Bone marrow (tissue), 2 donors: ENCODE data around the gene PDK4.

Source experiments
- DNase-seq, 2 donors: peaks; one replicate each; lab custom pipeline; 2025; lab: John Stamatoyannopoulos, UW

Gene PDK4

DNA sequence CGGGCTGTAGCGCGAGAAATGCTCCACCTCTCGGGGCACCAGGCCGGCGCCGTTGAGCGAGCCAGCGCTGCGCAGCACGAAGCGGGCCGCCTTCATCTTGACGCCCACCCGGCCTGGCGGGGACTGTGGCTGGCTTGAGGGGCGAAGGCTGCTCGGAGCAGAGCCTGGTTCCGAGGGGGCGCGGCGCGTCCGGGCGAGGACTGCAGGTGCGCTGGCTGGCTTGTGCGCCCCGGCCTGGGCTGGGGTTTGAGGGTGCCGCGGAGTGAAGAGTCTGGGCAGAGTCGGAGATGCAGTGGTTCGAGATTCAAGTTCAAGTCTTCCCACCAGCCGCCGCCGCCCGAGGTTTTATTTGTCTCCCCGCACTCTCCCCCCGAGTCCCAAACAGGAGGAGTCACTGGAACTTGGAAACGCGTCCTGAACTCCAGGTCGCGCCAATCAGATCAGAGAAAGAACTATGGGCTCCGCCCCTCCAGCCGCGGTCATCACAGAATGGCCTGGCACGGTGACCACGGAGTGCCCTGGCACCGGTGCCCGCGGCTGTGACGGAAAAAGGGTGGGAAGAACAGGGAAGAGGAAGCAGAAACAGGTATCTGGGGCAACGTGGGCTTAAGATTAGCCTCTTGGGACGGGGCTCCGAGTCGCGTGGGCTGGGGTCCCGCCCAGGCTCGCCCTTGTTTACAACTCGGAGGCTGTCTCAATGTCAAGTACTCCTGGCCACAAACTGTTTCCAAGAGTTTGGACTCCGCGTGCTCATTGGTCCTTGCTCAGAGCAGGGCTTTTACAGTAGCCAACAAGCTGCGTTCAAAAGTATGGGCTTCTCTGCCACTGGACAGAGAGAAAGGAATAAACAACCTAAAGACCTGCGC, at the start of gene PDK4:
PDK4 (minus strand) TSS at position 319 of the 866 bp plus-strand sequence; CDS start at position 96, 223 bp downstream.
- DNase-seq, result peak in 1 of 2 donors; percentile 29

DNA sequence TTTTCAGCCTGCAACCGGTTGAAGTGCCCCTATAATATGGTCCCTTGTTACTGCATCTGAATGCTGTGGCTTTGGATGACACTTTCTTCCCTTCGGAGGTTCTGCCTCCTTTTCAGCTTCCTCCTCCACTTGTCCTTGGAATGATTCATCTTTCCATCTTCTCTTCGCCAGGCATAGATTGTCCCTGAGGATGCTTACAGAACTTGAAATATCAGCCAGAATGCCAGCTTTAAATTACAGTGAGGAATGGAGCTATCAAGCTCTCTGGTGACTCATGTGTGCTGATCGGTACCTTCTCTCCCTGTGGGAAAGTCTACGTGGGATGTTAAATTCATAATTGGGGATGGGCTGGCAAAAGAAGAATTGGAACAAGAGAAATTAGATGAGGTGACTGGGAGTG, 45.9 kb upstream of the PDK4 start:
- no peak for DNase-seq

DNA sequence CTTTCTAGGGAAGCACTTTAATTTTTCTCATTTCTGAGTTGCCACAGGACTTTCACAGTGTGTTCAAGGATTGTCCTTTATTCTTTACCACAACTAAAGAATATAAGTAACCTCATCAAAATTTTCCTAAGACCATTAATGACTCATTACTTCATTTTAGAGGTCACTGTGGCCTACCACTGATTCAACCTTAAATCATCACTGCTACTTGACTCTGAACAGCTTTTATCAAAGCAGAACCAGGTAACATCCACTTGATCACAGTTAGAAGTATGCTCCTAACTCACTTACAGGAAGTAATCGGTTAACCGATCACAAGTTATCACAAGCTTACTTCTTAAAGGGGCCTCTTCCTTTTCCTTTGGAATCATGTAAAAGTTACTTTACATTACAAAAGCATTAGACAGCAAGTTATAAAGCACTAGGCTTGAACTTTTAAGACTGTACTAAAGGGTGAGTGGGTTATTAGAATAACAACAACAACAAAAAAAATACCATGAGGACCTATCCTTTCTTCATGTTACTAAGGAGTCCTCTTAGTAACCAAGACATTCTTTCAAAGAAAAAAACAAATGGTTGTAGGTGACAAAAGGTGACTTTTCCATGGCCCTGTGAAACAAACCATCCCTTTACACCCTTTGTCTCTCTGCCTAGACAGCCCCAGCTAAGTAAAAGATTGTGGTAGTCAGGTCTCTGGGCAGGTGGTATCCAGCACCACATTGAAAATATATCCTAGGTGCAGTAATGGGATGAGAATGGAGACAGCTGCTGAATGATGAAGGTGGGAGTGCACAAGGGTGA, 40.0 kb upstream of the PDK4 start:
- DNase-seq, result no peak

DNA sequence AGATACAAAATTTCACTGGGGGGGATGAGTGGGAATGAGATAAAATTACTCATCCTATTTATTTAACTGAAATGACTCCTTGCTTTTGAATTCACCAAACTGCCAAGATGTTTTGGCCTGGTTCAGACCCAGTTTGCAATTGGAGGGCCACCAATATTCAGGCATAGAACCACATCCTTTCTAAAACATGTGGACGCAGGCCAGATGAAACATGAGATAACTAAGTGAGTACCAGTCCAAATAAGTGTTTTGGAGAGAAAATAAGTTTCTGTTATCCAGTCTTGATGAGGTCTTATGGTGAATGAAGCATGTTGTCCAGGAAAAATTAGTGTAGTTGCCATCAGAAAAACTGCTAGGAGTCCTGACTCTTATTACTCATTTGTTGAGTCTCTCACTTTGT, 36.3 kb upstream of the PDK4 start:
- DNase-seq, result no peak

DNA sequence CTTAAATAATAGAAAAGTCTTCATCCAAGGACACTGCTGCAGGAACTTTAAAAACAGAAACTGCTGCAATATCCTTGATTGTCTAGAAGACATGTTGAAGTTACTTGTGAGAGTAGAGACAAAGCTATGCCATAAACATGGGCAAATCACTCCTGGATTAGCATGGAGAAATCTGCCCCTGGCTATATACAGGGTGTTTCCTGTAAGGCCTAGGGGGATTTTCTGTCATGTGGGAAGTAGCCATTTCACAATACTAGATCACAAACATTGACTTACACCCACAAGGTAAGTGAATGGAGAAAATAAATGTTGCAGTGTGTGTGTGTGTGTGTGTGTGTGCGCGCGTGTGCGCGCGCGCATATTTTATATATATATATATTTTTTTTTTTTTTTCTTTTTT, 35.2 kb upstream of the PDK4 start:
- no peak for DNase-seq

DNA sequence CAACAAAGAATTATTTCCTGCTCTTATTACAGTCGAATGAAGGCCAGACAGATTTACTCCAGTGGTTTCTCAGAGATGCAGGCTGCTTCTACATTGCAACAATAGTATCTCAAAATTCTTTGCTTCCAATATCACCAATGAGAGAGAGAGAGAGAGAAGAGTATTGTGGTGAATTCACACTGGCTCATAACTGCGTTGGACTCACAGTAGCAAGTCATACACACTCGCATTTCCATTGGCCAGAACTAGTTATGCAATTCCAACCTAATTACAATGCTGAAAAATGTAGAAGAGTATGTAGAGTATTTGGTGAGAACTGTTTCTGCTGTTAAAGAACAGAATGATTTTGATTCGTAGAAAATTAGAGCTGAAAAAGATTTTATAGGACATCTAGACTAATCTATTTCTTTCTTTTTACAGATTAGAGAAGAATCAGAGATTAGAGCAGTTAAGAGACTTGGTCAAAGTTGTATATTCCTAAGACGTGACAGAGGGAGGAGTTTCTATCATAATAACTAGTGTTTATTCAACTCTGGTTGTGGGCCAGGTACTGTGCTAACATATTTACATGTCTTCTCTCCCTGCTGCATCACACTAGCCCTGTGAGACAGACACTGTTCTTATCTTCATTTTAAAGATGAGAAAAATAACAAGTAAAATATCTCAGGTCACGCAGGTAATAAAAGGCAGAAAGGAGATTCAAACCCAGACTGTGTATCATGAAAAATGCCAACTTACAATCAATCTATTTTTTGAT, 34.6 kb upstream of the PDK4 start:
- no peak for DNase-seq

DNA sequence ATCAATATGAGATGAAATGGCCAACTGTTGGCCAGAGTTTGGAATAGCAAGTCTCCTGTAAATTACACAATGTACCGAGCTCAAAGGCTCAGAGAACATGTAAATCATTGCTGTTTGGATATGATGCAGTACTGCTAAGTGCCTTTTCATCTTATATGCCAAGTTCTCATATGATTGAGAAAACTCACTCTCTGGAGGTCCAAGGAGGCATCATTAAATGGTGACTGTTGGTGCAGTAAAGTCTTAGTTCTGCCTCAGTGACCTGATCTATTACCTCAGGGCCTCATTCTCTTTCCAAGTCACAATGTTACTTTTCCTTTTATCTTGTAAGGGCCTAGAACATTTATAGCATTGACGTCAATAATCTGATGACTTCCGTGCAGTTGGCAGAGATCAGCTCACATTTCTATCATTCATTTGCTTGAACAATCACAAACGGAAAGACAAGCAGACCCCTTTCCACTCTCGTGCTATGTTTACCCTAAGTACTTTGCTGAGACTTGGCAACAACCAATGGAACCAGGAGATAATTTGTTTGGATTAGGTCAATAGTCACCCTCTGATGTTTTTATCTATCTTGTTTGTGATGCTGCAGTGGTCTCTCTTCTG, 32.6 kb upstream of the PDK4 start:
- no peak for DNase-seq

DNA sequence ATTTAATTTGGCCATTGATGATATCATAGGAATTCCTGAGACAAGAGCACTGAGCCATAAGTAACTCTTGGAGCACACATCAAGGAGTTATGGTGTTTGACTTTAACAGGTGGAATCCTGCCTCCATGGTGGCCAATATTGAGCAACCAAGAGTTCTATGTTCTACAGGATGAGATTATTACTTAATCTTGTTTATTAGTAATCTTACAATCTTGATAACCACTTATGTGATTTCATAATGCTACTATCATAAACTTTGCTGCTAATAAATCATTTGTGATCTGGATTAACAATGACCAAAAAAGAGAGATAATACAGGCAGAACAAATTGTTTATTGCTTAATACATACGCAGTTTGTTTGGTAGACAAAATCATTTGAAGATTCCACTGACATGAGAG, 27.5 kb upstream of the PDK4 start:
- no peak for DNase-seq

DNA sequence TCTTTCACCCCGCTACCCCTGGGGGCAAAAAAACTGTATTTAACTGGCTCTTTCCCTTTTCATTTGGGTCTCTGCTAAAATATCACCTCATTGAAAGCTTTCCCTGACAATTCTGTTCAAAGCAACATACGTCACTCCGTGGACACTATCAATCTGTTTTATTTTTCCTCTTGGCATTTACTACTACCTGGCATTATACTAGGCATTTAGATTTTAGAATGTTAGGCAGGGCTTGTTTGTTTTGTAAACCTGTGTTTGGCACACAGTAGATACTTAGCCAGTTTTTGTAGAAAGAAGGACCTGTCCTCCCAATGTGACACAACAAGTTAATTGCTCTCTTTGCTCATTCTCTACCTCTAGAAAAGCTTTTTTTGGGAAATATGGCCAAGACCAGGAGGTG, 26.5 kb upstream of the PDK4 start:
- no peak for DNase-seq

DNA sequence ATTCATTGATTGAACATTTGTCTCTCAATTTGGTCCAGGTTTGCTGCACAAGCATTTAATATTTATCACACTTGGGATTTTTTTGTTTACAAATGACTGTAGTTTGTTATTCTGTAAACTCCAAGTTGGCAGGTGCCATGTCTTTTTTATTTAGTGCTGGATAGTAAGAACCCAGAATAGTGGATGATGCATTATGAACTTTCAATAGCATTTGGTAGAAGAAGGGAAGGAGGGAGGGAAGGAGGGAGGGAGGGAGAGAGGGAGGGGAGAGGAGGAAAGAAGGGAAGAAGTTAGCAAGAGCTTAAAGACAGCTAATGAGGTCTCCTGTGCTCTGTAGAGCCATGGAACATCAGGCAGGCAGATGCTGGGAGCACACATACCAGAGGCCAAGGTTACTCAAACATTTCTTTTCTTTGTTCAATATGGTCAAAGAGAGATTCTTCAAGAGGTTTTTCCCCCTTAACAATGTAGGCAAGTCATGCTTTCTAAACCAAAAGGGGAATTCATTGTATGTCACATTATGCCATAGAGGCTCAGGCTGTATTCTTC, 25.8 kb upstream of the PDK4 start:
- no peak for DNase-seq

DNA sequence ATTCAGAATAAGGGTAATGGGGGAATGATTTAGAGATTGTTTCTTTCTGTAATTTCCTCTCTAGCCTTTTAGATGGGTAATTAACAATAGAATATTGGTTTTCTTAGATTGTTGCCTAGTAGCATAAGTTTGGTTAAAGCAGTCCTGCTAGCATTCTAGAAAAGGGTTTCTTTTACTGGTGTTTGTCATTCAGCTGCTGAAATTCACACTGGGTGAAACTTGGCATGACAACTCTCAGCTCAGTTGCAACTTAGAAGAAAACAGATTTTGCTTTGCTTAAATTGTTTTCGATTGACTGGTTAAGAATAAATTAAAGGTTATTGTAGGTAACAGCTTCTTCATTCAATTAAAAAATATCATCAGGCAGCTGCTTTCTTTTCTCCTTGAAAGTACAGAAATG, 25.1 kb upstream of the PDK4 start:
- DNase-seq, result no peak

DNA sequence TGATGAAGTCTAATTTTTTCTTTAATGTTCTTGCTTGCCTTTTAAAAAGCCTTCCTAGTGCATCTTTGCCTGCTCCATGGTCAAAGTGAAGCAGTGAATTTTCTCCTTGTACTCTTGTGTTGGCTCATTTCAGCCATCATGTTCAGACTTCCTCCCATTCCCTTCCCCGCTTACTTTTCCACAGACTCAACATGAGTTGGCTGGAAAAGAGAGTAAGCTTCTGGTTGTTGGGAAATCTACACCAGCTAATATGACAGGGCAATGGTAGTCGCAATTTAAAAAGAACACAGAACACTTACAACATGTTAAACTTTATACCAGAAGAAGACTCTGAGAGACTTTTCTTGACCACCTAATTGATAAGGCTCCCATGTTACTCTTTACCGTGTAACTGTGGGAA, 24.3 kb upstream of the PDK4 start:
- DNase-seq, result no peak

DNA sequence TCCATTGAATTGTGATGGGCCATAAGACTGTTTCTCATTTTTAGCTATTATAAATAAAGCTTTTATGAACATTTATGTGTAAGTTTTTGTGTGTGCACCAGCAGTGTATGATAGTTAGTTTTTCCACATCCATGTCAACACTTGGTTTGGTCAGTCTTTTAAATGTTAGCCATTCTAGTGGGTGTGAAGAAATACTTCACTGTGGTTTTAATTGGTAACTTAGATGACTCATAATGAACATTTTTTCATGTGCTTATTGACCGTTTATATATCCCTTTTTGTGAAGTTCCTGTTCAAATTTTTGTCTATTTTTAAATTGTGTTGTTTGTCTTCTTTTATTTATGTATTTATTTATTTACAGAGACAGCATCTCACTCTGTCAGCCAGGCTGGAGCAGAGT, 23.6 kb upstream of the PDK4 start:
- DNase-seq, result no peak

DNA sequence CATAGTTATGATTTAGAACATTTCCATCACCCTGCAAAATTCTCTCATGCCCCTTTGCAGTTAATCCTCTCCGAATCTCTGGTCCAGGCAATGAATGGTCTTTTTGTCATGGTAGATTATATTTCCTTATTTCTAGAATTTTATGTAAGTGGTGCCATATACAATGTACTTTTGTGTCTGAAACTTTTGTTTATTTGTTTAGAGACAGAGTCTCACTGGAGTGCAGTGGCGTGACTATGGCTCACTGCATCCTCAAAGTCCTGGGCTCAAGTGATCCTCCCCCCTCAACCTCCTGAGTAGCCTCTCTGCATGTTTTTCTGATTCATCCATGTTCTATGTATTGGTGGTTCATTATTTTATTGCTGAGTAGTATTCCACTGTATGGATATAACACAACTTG, 23.2 kb upstream of the PDK4 start:
- no peak for DNase-seq

DNA sequence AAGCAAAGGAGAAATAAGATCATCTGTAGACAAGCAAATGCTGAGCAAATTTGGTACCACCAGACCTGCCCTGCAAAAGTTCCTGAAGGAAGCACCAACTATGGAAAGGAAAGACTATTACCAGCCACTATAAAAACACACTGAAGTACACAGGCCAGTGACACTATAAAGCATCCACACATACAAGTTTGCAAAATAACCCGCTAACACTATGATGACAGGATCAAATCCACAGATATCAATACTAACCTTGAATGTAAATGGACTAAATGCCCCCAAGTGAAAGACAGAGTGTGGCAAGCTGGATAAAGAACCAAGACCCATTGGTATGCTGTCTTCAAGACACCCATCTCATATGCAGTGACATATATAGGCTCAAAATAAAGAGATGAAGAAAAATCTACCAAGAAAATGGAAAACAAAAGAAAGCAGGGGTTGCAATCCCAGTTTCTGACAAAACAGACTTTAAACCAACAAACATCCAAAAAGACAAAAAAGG, 18.2 kb upstream of the PDK4 start:
- DNase-seq, result no peak

DNA sequence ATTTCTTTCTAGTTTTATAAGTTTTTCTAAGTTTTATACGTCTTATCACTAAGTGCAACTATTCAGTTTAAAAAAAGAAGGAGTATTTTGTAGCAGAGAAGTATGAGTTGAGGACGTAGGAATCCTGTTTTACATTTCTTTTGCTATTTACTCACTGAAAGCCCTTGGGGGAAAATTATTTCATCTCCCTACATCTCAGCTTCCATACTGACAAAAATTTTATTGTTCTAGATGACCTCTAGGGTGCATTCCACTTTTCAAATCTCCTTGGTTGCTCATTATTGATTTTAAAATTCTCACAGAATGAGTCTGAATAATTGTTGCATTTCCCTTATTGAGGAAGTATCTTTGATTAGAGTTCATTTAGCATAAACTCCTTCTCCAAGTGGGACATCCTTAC, 14.9 kb upstream of the PDK4 start:
- no peak for DNase-seq

DNA sequence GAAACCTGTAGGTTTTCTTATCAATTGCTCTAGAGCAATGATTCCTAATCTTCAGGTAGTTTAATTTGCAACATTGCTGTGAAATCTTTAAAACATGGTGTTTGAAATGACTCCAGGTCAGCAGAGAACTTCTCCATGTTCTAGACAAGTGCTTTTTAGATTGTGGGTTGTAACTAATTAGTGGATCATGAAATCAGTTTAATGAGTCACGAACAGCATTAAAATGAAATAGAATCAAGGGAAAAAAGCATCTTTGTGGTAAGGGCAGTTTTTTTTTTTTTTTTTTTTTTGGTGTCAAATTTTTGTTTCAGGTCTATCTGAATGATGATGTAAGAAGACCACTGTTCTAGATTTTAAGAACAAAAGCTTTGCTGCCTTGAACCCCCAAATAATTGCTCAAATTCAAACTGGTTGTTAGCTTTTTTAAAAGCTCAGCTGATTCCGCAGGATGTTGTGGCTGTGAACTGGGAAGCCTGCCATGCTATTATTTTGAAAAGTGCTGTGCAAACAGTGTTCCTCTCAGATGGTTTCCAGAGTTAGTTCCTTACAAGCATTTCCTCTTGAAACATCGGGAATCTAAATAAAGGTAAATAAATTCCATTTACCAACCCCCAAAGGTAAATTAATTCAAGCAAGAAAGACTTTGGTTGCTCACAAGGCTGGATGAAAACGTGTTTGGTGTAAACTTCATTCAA, 13.1 kb upstream of the PDK4 start:
- no peak for DNase-seq

DNA sequence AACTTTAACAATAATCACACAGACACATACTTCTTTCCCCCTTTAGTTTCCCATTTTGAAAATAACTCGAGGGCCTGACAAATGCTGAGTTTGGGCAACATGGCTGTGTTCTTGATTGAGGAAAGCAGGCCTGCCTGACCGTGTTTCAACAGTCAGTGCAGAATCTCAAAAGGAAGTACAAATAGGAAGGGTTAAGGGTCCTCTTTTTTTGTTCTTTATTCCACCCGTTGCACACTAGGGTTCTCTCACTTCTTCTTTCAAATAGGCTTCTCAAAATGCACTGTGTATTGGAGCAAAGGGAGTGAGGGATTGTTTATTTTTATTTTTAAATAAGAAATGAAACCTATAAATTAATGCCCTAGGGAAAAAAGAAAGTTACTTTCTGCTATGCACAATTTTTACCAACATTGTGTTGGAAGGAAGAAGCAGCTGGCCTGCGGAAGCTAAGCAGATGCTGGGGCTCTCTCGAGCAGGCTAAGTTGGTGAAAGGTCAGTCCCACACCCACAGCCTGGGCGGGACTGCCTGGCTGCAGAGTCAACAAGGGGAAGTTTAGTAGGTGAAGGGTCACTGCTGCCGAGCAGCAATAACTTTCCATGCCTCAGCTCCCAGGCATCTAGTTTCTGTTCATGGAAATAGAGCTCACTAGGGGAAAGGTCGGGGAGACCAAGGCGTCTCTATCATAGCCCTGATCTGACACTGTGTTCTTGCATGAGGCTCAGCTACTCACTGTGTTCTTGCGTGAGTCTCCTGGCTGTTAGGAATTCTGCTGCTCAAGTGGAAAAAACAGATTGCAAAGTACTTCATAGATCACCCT, 12.2 kb upstream of the PDK4 start:
- DNase-seq, result peak; percentile 13 to 19

DNA sequence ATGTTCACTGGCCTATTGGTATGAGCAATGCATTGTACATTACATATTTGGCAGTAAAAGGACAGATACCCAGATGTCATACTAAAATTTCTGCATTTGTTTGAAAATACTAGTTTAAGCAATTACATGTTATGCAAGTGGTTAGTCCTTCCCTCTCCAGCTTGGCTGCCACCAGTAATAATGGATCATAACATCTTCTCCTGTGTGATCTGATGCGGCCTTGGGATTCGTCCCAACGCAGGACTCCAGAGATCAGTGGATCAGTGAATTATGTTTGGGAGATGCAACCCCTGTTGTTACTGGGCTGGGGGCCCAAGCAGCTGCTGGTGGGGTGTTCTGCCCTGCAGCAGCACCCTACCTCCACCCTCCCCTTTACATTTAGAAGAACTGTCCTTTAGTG, 11.2 kb upstream of the PDK4 start:
- DNase-seq, result no peak

DNA sequence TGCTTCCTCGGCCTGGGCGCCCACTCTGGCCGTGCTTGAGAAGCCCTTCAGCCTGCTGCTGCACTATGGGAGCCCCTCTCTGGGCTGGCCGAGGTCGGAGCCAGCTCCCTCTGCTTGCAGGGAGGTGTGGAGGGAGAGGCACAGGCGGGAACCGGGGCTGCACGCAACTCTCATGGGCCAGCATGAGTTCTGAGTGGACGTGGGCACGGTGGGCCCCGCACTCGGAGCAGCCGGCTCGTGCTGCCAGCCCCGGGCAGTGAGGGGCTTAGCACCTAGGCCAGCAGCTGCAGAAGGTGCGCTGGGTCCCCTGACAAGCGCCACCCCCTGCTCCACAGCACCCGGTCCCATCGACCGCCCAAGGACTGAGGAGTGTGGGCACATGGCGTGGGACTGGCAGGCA, 9.0 kb upstream of the PDK4 start:
- no peak for DNase-seq
